DMS53 (cell line): Measurements from ENCODE around the gene FCN1.

ENCODE experiments used
- DNase-seq: peaks from one replicate; lab custom pipeline; 2025; lab: John Stamatoyannopoulos, UW

Gene FCN1

DNA sequence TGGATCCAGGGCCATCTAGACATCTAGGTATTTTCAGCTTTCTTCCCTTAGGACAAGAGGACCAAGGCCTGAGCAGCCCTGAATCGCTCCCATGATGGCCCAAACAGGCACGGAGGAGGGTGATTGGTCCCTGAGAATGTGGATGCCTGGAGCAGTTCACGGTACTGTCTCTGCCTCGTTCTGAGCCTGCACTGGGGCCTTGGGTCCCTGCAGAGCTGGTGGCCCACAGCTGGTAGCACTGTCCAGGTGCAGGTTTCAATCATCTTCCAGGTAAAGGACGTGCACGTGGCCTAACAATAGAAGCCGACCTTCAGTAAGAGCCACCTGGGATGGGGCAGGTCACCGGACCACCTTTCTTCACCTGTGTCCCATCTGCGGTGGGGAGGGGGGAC, 19.4 kb upstream of the FCN1 start:
- no peak for DNase-seq

DNA sequence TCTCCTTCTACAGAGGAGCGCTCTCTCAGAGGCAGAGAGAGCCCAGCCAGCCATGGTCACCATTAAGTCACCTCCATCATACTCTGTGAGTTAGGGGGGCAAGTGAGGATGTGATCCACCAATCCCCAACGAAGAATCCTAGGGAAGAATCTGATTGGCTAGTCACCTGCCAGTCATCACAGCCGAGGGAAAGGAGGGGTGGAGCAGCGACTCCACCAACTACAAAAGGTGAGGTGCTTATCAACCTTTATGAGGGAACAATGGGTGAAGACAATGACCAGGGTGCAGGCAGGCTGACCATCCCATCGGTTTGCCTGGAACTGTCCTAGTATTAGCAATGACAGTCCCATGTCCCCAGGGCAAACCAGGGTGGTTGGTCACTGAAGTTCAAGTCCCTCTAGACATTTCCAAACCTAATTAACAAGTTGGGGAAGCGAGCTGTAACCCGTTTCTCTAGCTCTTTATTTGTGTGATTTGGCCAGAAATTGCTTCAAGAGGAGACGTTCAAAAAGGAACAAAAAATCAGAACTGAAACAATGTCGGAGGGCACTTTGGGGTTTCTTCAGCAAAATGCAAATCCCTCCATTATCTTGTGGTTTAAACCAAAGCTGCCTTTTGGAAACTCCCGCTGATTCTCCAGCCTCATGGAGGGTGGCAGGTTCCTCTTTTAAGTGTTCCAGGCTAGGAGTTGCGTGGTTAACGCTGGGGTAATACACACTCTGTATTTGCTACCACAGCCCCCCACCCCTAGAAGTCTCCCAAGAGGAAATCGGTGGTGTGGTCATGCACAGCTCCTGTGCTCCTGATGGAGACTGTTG, 18.8 kb upstream of the FCN1 start:
- no peak for DNase-seq

DNA sequence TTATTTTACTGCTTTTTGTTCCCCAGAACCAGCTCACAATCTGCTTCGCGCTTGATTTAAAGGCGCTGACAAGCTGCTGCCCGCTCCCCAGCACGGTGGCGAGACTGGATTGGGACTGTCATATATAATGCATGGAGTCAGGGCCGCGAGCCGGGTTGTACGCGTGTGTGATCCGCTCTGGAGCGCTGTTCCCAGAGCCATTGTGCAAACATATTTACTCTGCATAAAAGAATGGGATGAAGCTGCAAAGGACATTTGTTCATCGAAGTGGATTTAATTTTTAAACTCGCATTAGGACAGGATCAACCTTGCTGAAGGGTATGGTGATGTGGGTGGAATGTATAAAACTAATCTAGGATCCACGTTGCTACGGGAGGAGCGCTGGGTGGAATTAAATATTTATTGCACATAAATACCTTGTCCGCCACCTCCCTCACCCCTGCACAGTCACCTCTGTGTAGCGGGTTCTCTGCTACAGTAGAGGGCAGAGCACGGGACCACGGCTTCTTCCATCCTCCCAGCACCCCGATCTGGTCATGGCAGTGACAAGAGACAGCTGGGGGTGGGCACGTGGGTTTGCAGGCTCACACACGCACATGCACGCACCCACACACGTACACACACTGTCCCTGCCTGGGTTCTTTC, 18.1 kb upstream of the FCN1 start:
- DNase-seq: no peak

DNA sequence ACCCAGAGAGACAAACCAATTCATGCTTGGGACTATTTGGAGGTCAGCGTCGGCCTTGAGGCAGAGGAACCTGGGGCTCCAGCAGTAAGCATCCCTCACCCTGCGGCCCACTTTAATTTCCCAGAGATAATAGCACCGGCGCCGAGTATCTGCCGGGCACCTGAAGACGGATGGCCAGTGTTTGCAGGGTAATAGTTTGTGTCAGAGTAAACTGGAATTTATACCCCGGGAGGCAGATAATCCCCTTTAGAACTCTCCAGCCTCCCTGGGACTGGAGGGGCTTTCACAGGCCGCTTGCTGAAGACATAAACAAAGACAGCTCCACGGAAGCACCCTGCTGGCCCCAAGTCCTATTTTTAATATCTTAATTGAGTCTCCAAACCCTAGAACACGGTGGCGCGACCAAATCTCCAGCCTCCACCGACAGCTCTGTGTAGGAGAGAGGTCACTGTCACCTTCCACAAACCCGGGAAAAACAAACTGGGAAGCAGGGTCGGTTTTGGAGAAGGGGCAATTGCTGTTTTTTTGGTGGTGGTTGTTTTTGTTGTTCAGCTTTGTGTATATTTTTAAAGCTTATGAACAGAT, 17.4 kb upstream of the FCN1 start:
- DNase-seq: no peak

DNA sequence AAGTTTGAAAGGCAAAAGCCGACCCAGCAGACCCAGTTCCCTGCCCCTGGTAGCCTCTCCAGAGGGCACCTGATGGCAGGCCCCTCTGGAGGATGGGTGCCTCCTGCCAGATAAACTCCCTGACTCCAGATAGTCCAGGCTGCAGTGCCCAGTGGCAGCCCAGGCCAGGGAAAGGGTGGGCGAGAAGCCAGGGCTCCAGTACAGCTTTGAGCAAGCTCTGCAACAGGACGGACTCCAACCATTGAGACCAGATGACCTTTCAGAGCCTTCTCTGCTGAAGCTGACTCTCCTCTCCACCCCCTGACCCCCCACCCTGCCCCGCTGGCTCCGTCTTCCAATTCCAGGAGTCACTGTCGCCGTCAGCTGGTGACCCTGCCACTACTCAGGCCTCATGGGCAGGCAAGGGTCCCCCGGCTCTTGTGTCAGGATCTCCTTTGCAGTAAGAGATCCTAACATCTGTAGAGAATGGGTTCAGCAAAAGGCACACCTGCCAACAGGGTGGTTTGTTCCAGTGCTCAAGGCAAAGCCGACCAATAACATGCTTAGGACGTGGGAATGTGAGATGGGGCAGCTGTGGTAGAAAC, 15.5 kb upstream of the FCN1 start:
- DNase-seq: no peak

DNA sequence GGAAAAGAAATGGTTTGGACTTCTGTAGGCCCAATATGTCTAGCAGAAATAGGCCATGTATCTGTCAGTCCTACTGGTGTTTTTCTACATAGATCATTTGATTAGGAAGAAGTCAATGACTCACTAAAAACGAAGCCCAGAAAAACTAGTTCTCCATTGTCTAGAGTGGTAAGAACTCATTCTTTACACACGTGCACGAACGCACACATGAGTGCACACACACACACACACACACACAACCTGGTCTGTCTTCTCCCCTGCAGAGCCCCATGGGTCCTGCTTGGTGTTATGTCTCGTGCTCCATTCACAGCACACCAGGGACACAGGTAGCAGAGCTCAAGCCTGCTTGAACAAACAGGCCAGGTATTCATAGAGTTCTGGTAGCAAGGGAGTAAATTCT, 14.9 kb upstream of the FCN1 start:
- no peak for DNase-seq

DNA sequence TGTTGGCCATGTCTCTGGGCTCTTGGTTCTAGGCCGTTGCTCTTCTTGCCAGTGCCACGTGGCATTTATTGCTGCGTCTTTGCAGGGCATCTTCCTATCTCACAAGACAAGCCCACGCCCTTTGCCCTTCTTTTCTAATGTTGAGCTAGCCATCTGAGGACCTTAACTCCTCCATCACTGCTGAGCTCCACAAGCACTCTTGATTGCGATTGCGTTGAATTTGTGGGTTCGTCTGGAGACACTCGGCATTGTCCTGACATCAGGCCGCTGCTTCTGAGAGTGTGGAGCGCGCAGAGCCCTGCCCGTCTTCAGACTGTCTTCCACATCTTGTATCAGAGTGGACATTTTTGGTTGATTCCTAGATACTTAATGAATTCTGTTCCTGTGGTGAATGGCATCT, 14.5 kb upstream of the FCN1 start:
- DNase-seq: no peak

DNA sequence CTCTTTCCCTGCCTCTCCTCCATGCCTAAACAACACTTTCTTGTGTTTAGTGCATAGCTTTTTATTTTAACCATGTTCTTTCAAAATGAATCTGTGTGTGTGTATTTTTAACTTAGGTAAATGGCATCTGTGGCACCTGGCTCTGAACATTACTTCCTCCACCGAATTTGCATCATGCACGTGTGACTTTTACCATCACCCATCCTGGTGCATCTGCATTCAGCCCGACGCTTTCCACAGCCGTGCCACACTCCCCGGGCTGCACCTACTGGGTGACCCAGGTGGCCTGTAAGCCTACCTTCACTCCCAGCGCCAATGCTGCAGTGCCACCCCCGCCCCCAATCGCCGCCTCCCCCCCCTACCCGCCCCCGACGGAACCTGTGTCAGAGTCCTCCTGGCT, 12.7 kb upstream of the FCN1 start:
- no peak for DNase-seq

DNA sequence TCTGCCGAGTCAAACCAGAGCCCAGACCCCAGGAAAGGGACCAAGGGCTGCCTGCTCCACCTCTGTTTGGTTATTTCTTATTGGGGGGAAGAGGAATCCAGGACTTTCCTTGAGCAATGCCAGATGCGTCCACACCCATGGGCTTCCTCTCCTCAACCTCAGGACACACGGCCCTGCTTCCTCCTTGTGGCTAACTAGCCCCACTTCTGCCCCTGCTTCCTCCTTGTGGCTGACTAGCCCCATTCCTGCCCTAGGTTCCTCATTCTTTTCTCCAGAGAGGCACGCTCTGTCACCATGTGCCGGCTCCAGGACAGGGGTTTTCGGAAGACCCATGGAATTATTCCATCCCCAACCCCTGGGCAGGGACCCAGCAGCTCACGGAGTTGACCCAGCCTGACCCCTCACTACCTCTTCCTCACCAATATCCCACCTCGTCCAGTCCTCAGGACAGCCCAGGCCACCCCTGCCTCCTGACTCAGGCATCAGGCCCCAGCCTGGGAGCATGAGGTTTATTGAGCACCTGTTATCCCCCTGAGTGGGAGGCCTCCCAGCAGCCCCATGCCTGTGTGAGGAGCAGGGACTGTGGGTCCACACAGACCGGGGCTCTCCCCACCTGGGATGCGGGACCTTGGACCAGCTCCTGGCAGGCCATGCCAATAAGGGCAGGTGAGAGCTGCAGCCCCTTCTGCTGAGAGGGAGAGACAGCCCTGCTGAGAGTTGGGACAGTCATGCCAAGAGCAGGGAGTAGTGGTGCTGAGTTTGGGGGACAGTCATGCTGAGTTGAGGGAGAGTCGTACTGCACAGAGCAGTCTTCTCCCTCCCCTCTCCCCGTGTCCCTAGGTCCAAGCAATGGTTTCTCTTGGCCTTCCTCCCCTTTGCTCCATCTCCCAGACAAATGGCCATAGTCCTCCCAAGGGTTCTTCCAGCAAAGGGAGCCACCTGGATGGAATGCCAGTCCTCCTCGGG, 11.8 kb upstream of the FCN1 start:
- DNase-seq: no peak

DNA sequence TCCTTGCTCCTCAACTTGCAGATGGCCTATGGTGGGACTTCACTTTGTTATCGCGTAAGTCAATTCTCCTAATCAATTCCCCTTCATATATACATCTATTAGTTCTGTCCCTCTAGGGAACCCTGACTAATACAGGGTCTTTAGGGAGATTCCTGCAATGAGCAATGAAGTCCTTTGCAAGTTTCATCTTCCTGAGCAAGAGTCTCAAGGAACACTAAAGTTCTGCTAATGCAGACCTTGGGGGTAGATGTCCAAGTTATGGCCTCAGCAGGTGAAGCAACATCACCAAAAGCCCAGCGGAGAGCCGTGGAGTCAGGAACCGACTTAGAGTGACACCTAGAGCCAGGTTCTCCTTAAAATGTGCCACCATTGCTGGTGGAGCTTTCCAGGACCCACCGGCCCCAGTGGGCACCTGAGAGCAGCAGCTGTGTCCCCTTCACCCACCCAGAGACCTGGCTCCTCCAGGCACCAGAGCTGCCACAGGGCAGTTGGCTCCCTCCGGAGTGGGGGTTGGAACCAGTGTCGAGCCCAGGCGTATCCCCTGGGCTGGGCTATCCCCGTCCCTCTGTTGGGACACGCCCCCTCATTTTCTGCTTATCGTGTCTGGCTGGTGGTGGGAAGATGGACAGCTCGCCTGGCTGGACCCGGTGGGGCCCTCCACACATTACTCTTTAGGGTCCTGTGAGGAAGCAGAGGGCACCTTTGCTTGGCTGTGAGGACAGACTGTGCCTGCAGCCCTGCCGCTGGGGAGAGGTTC, 10.9 kb upstream of the FCN1 start:
- no peak for DNase-seq

DNA sequence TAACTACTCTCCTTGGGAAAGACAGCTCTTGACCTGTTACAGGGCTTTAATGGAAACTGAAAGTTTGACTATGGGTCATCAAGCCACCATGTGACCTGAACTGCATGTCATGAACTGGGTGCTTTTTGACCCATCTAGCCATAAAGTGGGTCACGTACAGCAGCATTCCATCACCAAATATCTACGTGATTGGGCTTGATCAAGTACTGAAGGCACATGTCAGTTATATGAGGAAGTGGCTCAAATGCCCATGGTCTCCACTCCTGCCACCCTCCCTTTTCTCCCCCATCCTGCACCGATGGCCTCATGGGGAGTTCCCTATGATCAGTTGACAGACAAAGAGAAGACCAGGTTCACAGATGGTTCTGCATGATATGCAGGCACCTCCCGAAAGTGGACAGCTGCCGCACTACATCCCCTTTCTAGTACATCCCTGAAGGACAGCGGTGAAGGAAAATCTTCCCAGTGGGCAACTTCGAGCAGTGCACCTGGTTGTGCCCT, 7.3 kb upstream of the FCN1 start:
- DNase-seq: no peak

DNA sequence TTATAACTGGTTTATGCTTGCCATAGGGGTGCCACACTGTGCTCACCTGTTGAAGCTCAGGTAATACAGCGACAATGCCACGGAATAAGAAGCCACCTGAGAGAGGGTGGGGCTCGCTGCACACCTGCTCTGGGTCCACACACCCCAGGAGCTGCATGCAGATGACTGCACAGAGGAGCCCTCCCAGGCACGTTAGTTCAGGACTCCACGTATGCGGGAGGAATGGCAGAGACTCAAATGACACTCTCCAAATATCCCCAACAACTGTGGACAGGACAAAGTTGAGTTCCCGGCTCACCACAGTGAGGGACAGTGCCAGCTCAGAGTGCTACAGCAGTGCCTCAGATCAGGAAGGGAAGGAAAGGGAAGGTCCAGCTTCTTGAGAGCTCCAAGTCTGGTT, 5.8 kb upstream of the FCN1 start:
- no peak for DNase-seq

DNA sequence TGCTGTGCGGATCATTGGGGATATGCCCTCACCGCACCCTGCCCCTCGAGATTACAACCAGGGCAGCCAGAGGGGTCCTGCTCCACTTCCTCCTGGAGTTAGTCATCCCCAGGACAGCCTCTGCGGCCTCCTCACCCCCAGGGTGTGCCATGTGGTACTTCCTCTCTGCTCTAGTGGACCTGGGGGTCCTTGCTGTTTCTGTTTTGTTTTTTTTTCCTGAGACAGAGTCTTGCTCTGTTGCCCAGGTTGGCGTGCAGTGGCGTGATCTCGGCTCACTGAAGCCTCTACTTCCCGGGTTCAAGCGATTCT, 5.2 kb upstream of the FCN1 start:
- no peak for DNase-seq

DNA sequence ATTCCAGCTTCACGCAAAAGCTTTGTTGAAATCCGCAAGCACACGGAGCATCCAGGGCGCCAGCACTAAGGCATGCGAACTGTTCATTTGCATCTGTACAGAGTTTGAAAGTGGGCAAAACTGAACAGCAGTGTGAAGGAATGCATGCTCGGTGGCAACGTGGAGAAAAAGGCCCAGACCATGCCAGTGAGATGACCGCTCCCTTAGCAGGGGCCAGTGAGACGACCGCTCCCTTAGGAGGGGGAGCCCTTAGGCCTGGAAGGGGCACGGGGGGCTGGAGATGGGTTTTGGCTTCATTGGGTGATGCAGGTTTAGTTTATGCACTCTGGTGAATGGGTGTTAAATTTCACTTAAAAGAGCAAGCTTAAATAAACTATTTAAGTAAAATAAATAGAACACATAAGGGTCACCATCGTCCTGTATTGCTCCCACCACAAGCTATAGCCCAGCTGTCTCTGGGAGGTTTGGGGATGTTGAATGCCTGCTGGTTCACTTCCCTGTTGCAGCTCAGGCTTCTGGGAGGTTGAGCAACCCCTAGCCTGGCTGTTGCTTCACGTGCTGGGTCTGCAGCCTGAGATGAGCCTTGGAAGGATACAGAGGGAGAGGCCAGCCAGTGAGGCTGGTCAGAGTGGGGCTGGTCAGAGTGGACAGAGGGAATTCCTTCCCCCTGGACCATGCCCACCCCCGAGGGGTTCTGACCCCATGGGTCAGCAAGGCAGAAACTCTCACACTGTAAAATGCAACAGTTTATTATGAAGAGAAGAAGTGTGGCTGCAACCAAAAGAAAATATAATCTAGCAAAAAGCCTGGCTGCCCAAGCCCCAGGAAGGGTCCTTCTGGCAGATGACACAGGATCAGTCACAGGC, 4.6 kb upstream of the FCN1 start:
- no peak for DNase-seq

DNA sequence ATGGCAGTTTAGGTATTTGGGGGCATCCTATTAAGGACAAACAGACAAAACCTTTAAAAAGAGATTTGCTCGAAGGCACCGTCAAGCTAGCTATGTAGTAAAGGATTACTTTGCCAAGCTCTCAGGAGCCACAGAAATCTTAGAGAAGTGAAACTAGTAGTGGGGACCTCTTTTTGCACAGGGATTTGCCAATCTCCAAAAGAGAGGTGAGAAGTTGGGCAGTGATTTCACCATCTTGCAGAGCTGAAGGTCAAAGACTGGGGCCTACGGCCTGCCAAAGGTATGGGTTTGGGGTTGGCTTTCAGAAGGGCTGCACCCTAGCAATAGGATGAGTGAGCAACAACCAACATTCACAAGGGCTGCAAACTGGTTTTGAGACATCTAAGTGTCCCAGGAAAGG, 1.6 kb upstream of the FCN1 start:
- DNase-seq: no peak

DNA sequence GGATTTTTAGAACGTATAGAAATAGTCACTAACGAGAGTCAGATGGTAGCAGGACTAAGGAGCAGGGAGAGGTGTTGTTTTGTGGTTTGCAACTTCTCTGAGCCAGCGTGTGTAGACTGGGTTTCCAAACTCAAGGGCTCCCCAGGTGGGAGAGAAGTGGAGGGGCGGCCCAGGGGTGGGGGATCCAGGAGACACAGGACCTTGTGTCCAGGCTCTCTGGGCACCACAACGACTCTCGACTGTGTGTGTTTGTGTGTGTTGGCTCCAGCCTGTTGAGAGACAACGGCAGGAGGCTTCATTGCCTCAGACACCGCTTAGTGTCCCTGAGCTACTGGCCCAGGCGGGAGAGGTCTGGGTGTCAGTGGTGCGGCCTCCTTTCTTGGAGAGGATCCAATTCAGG, 934 bp upstream of the FCN1 start:
- no peak for DNase-seq

DNA sequence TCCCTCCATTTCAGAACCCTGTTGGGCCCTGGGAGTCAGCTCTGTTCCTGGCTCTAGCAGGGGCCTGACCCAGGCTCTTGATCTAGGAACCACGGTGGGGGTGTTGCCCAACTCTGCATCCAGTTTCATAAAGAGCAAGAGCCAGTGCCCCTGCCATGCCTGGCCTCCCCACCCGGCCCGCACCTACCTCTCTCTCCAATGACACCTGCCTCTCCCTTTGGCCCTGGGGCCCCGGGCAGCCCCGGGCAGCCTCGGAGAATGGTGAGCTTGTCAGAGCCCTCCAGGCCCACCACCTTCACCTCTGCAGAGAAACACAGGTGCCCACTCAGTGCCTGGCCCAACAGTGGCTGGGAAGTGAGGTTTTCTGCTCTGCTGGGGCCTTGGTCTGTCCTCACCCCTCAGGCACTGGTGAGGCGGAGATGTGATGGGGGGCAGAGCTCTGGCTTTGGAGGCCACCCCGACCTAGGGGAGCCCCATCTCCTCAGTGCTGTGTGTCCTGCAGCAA, 1.5 kb downstream of the FCN1 start:
- no peak for DNase-seq

DNA sequence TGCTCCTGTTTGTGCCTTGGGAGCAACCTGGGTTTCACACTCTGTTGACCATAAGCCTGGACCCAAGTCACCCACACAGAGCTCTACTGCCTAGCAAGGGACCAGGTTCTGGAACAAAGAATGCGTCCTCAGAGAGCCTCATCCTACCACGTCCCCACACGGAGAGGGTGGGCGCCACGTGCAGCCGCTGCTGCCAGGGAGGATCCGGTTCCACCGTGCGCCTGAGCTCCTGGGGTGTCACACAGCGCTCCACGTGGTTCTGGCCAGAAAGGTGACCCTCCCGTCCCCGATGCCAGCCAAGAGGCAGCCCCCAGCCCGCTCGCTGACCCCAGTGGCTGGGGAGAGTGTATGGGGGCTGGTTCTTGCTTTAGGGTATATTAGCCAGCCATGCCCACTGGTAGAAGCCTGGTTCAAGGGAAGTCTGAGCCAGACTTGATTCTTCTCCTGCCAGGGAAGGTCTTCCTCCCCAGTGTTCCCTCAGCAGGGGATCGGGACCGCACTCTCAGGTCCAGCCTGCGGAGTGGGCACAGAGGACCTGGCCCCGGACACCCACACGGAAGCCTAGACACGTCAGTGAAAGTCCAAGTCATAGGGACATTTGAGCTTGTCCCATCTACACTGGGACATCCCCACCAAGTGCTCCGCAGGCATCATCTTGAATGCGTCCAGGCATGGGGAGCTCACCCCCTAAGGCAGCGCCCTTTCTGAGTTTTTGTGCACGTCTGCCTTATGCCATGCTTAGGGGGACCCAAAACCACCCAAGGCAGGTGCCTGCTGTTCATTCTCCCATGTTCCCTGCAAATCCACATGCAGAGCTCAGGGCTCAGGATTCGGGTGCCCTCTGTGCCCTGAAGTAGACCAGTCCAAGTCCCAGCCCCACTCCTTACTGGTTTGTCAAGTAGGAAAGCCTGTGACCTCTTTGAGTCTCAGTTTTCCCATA, 2.4 kb downstream of the FCN1 start:
- DNase-seq: no peak

DNA sequence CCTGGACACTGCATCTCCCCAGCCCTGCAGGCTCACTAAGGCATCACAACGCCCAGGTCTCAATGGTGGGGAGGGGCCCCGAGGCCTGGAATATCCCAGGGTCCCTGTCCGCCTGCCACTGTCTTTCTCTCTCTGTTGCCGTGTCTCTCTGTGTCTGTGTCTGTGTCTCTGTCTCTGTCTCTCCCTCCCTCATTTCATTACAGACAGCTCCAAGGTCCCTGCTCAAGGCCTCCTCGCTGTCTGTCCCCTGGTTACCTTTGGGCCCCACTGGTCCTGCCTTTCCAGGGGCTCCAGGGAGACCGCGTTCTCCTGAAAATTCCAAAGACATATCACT, 3.2 kb downstream of the FCN1 start:
- no peak for DNase-seq
